GM21825 (cell line): Measurements from ENCODE around the gene ZBTB8A.
A peak's percentile ranks its signal among the peaks of the same experiment; 100 is the strongest.

ENCODE experiments used
- ATAC-seq: cut with Tn5 transposase; IDR thresholded peaks from one replicate; pipeline ENCODE4 v1.9.1; 2021; ENCODE audit warnings: mild to moderate bottlenecking, moderate library complexity; ENCODE audit not compliant: unreplicated experiment

The ZBTB8A gene

DNA sequence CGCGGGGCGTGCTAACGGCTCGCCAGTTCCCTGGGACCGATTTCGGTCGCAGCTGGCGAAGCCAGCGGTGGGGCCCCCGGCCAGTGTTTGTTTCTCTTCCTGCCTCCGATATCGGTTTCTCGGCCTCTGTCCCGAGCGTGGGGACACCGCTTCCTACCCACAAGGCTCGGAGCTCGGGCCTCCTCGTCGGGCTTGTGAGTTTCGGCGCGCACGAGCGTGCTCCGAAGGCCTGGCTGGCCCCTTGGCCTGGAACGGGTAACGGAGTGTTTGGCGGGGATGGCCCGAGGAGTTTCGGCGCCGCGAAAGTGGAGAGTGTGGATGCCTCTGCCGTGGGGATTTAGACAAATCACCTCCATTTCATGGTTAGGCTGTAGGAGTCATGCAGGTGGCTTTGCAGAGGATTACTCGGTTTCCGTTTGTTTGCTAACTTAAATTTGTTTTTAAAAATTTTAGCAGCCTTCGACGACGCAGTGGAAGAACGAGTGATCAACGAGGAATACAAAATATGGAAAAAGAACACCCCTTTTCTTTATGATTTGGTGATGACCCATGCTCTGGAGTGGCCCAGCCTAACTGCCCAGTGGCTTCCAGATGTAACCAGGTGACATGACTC lies 112.3 kb downstream of the ZBTB8A start:
- peak; percentile 13 for ATAC-seq

DNA sequence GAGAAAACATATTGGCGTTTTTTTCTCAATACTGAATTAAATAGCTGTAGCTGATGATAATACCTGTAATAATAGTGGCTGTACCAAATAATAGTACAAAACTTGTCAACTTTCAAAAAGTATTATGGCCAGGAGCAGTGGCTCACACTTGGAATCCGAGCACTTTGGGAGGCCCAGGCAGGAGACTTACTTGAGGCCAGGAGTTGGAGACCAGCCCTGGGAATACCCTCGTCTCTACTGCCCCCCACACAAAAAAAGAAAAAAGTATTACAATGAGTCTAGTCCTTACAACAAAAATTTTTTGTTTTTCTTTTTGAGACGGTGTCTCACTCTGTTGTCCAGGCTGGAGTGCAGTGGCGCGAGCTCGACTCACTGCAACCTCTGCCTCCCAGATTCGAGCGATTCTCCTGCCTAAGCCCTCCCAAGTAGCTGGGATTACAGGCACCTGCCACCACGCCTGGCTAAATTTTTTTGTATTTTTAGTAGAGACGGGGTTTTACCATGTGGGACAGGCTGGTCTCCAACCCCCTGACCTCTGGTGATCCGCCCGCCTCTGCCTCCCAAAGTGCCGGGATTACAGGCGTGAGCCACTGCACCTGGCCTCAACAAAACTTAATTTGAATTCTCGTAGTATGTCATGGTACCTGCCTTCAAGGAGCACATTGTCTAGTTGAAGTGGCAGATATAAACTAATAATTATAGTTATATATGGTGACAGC lies 113.2 kb downstream of the ZBTB8A start:
- ATAC-seq = no peak
